NK-92 (cell line): ENCODE data around the gene ZNF226.
"Not testable (repeated sequence)": the region's sequence is repeated elsewhere in the genome, so short reads cannot be mapped to it uniquely, and the experiment has no call there.

Experiments
- DNase-seq: peaks from one replicate; lab custom pipeline; 2025; ENCODE audit not compliant: unreplicated experiment; lab: John Stamatoyannopoulos, UW

Gene ZNF226

GRCh38 chr19:44207126-44207803 lies 42.4 kb downstream of the ZNF226 start:
- DNase-seq = no peak

GRCh38 chr19:44212250-44212865 lies 47.5 kb downstream of the ZNF226 start, which contains the start of gene ZNF227:
Gene ZNF227, plus strand, starts transcription at chr19:44212532. Its CDS starts 5,261 bp downstream, at chr19:44217793.
- no peak for DNase-seq

GRCh38 chr19:44212866-44213346 lies 48.0 kb downstream of the ZNF226 start:
- no peak for DNase-seq

- not testable (repeated sequence) for DNase-seq
Observed at GRCh38 chr19:44219926-44220325, 55.0 kb downstream of the ZNF226 start.

DNA sequence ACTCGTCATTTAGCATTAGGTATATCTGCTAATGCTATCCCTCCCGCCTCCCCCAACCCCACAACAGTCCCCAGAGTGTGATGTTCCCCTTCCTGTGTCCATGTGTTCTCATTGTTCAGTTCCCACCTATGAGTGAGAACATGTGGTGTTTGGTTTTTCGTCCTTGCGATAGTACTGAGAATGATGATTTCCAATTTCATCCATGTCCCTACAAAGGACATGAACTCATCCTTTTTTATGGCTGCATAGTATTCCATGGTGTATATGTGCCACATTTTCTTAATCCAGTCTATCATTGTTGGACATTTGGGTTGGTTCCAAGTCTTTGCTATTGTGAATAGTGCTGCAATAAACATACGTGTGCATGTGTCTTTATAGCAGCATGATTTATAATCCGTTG lies 55.9 kb downstream of the ZNF226 start:
- DNase-seq = not testable (repeated sequence)

DNA sequence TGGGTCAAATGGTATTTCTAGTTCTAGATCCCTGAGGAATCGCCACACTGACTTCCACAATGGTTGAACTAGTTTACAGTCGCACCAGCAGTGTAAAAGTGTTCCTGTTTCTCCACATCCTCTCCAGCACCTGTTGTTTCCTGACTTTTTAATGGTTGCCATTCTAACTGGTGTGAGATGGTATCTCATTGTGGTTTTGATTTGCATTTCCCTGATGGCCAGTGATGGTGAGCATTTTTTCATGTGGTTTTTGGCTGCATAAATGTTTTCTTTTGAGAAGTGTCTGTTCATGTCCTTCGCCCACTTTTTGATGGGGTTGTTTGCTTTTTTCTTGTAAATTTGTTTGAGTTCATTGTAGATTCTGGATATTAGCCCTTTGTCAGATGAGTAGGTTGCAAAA lies 56.4 kb downstream of the ZNF226 start:
- DNase-seq = not testable (repeated sequence)
